HL-60 (cell line): Measurements from ENCODE around the gene ABCG8.

Experiments
- CTCF ChIP-seq: IDR thresholded peaks from one replicate; pipeline ENCODE4 v1.5.1; 2011; ENCODE audit warnings: low read length, control low read depth, inconsistent platforms; ENCODE audit not compliant: insufficient read depth
- GABPA ChIP-seq: IDR thresholded peaks from 2 replicates; pipeline ENCODE4 v1.6.1; 2012; ENCODE audit warnings: low read depth
- POLR2AphosphoS5 ChIP-seq: IDR thresholded peaks from 2 replicates; pipeline ENCODE4 v1.6.1; 2012; ENCODE audit warnings: low read depth
- SPI1 ChIP-seq: IDR thresholded peaks from 2 replicates; pipeline ENCODE4 v1.6.1; 2012; ENCODE audit warnings: low read depth, mild to moderate bottlenecking, borderline replicate concordance

GRCh38 chr2:43889416-43889815, 50.6 kb downstream of the ABCG8 start:
- TF ChIP-seq CTCF (no peak), POLR2AphosphoS5 (no peak), GABPA (no peak), SPI1 (no peak)
